ENCODE results near the gene TRIM17.

The TRIM17 gene

DNA sequence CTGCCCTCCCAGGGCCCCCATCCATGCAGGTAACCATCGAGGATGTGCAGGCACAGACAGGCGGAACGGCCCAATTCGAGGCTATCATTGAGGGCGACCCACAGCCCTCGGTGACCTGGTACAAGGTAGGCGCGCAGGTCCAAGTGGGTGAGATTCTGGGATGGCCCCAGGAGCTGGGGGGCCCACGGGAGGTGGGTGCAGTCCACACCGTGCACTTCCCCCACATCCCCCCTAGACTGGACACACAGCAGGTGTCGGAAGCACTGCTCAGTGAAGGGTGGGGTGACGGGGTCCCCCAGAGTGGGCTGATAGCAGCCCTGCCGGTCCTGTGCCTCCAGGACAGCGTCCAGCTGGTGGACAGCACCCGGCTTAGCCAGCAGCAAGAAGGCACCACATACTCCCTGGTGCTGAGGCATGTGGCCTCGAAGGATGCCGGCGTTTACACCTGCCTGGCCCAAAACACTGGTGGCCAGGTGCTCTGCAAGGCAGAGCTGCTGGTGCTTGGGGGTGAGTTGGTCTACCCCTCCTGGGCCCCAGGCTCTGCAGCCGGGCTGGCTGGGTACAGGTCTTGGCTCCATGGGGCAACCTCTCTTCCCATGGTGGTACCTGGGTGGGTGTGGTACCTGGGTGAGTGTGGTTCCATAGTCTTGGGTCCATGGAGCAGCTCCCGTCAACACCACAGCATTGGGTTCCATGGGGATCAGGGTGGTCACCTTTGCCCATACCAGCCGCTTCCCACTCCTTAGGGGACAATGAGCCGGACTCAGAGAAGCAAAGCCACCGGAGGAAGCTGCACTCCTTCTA, 50.4 kb downstream of the TRIM17 start:
- no peak for DNase-seq

GRCh38 chr1:228365271-228366061, 51.2 kb downstream of the TRIM17 start:
- peak; percentile 1 for DNase-seq

DNA sequence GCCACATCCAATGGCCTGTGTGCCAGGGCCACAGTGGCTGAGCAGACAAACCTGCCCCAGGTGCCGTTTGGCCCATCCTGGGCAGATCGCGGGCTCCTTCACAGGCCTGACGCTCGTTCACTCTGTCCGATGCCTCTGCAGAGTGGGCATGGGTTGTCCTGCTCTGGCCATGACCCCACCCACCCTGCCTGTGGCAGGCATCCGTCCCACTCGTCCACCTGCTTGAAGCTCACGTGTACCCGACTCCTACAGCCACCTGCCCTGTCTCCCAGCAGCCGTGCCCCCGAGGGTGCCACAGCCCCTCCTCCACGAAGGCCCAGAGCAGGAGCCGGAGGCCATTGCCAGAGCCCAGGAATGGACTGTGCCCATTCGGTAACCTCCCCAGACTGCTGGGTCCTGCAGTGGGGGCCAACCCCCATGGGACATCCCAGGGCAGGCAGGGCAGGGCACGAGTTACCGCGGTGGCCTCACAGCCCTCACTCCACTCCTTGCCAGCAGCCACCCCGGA, 51.9 kb downstream of the TRIM17 start:
- no peak for DNase-seq

GRCh38 chr1:228364068-228364705, 52.5 kb downstream of the TRIM17 start:
- DNase-seq = peak; percentile 0

GRCh38 chr1:228363686-228364067, 53.0 kb downstream of the TRIM17 start:
- DNase-seq = no peak

DNA sequence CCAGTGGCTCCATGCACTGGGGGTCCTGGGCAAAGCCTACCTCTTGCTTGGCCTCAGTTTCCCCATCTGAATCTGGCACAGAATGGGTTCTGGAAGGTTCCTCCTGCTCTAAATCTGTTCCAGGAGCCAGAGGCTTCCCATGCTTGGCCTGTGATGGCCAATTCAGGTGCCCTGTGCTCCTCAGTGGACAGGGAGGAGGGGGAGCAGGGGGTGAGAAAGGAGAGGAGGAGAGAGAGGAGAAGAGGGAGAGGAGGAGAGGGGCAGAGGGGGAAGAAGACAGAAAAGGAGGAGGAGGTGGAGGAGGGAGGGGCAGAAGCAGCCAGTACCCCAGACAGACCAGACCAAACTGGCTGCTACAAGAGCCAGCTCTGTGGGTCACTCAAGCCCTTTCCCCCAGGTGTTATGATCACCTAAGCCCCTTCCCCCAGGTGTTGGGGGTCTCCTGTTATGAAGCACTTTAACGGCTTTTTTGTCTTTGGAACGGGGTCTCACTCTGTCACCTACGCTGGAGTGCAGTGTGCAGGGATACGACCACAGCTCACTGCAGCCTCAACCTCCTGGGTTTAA, 53.7 kb downstream of the TRIM17 start:
- DNase-seq = peak; percentile 1

DNA sequence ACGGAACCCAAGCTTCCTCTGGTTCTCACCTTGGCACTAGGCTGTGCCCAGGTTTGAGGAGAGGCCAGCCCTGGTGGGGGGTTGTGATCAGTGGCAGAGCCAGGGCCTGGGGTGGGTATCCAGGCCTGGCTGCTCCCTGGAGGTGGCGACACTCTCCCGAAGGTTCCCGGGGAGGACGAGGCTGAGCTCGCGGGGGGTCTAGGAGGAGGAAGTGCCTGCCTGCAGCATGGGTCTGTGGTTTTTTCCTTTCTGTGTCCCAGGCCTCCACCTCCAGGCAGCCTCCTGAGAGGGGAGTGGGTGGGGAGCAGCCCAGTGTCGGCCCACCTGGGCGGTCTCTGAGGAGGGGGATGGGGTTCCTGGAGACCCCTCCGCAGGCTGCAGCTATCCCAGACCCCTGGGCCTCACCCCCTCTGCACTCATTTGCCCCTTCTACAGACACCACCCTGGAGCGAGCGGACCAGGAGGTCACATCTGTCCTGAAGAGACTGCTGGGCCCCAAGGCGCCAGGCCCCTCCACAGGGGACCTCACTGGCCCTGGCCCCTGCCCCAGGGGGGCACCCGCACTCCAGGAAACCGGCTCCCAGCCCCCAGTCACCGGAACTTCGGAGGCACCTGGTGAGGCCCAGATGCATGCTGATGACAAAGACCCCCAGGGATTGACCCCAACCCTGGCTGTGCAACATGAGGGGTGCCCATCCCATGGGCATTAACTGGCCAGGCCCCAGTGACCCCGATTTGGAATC, 54.3 kb downstream of the TRIM17 start:
- DNase-seq = no peak

DNA sequence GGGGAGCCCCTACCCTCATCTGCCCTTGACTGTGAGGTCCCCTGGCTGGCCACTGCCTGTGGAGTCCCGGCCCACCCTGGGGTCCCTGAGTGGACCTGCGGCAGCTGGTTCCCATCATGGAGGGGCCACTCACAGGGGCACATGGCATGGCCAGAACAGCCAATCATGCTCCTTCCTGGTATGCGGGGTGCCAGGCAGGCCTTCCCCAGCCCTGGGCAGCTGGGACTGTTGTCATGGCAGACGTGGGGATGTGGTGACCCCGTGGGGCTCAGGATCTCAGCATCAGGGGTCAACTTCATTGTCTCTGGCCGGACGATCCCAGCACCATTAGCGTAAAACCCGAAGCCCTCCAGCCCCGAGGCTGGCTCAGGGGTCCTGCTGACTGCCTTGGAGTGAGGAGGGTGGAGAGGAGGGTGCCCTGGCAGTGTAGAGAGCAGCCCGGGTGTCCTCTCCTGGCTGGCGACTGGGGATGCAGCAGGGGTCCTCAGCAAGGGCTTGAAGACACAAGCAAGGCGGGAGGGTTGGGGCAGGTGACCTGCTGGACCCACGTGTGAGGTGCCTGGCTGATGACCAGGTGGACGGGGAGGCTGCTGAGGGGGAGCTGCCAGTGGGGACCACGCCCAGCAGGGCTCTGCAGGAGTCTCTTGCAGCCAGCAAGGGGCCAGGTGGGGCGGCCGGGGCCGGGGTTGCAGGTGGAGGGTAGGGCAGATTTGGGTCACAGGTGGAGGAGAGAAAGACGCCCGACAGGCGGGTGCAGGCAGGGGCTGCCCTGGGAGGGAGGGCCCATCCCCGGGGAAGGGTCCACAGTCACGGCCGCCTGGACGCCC, 55.1 kb downstream of the TRIM17 start:
- DNase-seq = no peak

GRCh38 chr1:228360533-228361313, 55.9 kb downstream of the TRIM17 start:
- no peak for DNase-seq

- DNase-seq = no peak
Measured at GRCh38 chr1:228359613-228360532, 56.8 kb downstream of the TRIM17 start.

DNA sequence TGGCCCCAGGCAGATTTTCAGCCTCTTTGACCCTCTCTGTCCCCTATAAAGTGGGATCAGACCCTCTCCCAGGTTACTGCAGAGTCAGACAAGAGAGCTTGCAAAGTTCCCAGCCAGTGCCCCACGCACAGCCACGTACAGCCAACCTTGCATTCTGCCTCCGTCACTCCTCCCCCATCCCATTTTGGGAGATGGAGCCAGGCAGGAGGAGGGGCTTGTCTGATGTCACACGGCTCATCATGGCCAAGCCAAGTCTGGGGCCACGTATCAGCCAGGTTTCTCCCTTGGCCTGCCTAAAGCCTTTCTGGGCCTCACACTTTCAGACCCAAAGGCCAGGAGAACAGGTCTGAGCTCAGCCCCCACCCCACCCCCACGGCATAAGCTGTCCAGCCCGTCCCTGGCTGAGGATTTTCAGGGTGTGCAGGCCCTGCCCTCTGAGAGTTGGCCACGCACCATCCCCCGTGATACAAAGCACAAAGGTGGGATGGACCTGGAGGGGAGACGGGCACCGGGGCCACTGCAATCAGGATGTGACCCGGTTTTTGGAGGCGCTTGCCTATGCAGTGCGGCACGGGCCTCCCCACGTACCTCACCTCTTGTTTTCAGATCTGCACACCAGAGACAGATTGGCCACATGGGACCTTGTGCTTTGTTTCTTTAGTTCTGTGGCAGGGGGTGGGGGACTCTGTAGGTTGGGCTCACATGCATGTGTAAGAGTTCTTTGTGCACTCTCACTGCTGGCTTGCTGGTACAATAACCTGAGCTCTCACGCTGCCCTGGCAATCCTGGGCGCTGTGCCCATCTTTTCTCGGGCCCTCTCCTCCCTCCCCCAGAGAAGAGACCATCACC, 57.7 kb downstream of the TRIM17 start:
- no peak for DNase-seq

DNA sequence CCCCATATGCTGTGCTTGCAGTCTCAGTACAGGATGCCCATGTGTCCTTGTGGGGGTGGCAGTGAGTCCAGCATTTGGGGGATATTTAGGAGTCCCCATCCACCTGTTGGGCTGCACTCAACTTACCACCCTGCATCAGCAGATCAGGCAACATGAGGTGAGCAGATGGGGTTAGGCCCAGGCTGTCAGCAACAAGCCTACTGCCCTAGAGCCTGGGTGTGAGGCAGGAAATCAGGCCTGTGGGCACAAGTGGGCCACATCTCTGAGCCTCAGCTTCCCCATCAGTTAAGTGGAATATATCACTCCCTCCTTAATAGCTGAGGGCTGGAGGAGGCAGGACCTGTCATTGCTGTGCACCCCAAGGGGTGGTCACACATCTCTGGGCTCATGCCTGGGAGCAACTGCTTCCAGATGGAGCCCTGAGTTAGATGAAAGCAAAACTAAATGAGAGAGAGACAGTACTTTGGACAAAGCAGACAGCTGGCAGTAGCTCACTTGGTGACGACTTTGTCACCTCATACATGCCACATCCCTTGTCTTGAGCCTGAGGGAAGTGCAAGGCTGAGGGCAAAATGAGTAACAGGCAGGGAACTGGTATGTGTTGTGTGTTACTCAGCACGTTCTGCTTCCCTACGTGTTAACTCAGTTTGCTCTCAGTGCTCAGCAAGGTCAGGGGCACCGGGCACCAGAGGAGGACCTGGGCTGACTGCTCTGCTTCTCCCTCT, 58.5 kb downstream of the TRIM17 start:
- no peak for DNase-seq
